Endodermal cell (in vitro differentiated cells): Measurements from ENCODE around the gene TBCK. TPM values are rescaled to one million over a fixed set of nuclear protein-coding genes. Genes with fewer than 3 reads are reported as not detected.

Source experiments
- DNase-seq: peaks from one replicate; pipeline ENCODE4 v3.0.0-alpha.2; 2017
- H3K27ac ChIP-seq: 2 replicates; pipeline ENCODE4 v1.5.1; 2013; ENCODE audit warnings: mild to moderate bottlenecking, low read depth, low read length, moderate library complexity
- H3K27me3 ChIP-seq: 2 replicates; pipeline ENCODE4 v1.6.1; 2013; ENCODE audit warnings: mild to moderate bottlenecking, low read length, moderate library complexity; ENCODE audit not compliant: insufficient read depth, control insufficient read depth, poor library complexity, severe bottlenecking
- H3K36me3 ChIP-seq: 2 replicates; pipeline ENCODE4 v1.7.0; 2013; ENCODE audit warnings: mild to moderate bottlenecking, low read length, moderate library complexity; ENCODE audit not compliant: control insufficient read depth, insufficient read depth
- H3K4me1 ChIP-seq: one replicate; pipeline ENCODE4 v1.7.0; 2013; ENCODE audit warnings: low read length; ENCODE audit not compliant: control insufficient read depth, insufficient read depth
- H3K4me3 ChIP-seq: 2 replicates; pipeline ENCODE4 v1.5.1; 2013; ENCODE audit warnings: mild to moderate bottlenecking, low read length, moderate library complexity
- H3K9ac ChIP-seq: 2 replicates; pipeline ENCODE4 v1.6.1; 2013; ENCODE audit warnings: mild to moderate bottlenecking, low read length, moderate library complexity; ENCODE audit not compliant: poor library complexity, severe bottlenecking; ENCODE audit errors: extremely low read depth
- H3K9me3 ChIP-seq: 2 replicates; pipeline ENCODE4 v1.6.1; 2013; ENCODE audit warnings: mild to moderate bottlenecking, low read length, moderate library complexity; ENCODE audit not compliant: control insufficient read depth
- H3K27ac Mint-ChIP-seq: 2 replicates; pipeline ENCODE4 v1.8.0; 2020; ENCODE audit warnings: mixed read lengths
- H3K27me3 Mint-ChIP-seq: 2 replicates; pipeline ENCODE4 v1.8.0; 2021; ENCODE audit warnings: mild to moderate bottlenecking, mixed read lengths; ENCODE audit not compliant: insufficient read depth
- H3K36me3 Mint-ChIP-seq: 2 replicates; pipeline ENCODE4 v1.8.0; 2020; ENCODE audit warnings: low read depth, mixed read lengths
- H3K4me1 Mint-ChIP-seq: 2 replicates; pipeline ENCODE4 v1.8.0; 2020; ENCODE audit warnings: mixed read lengths
- H3K4me3 Mint-ChIP-seq: 2 replicates; pipeline ENCODE4 v1.8.0; 2020; ENCODE audit warnings: mild to moderate bottlenecking, moderate library complexity, mixed read lengths
- H3K9me3 Mint-ChIP-seq: 2 replicates; pipeline ENCODE4 v1.8.0; 2020; ENCODE audit warnings: mild to moderate bottlenecking, mixed read lengths
- CTCF ChIP-seq: fragments of 200-600 bp; sonication (generic); conservative IDR thresholded peaks from 2 replicates; pipeline ENCODE4 v1.5.0; 2021; ENCODE audit warnings: antibody characterized with exemption, mild to moderate bottlenecking
- WGBS, 2 experiments: methylation state at CpG; one replicate each; pipeline versions ENCODE4 v1.1.5 to v1.1.7; 2013; ENCODE audit warnings: missing lambda C conversion rate in 2 of 2, mixed read lengths in 1 of 2; ENCODE audit not compliant: insufficient coverage in 1 of 2, insufficient read length in 1 of 2; 5-methylcytosine and 5-hydroxymethylcytosine counted together
- total RNA-seq, 2 donors: library from RNA; stranded (reverse); fragmentation: NEBNext Ultra II Directional in 1 of 2; extraction: Animal tissue kit (Norgen Biotek cat#: 25700) in 1 of 2; gene quantifications; 2 replicates in 1 of 2; 3 replicates in 1 of 2; pipeline ENCODE4 v1.2.1, GENCODE V29; 2021

TBCK gene
- total RNA-seq, 2 donors from 2014 or later = 48.3 to 52.9 TPM

GRCh38 chr4:106270736-106271135 lies 45.3 kb downstream of the TBCK start:
- H3K4me3 ChIP-seq = no peak overlapping the region
- H3K4me1 ChIP-seq = no peaks in the 10 kb centered on the region
- Mint-ChIP-seq H3K27me3 (no peaks in the 10 kb centered on the region), H3K36me3 (peaks cover 18% of the 10 kb centered on the region), H3K4me1 (peaks cover 2% of the 10 kb centered on the region), H3K9me3 (no peaks in the 10 kb centered on the region), H3K4me3 (no peak overlapping the region), H3K27ac (no peak overlapping the region)
- TF ChIP-seq CTCF = no peak
- H3K9me3 ChIP-seq = peaks cover 4% of the 10 kb centered on the region
- DNase-seq = no peak
- H3K9ac ChIP-seq = no peak overlapping the region
- no peaks in the 10 kb centered on the region for H3K27me3 ChIP-seq
- H3K27ac ChIP-seq = no peak overlapping the region
- peaks cover 11% of the 10 kb centered on the region for H3K36me3 ChIP-seq
- WGBS, 2 experiments = 83% methylated on average over 1 of the region's 1 CpG; no CpG with 5 or more reads in 1 of the 2 experiments

GRCh38 chr4:106269711-106270110 lies 46.3 kb downstream of the TBCK start:
- H3K4me1 Mint-ChIP-seq = peaks cover 2% of the 10 kb centered on the region
- no peaks in the 10 kb centered on the region for H3K9me3 Mint-ChIP-seq
- no peak for DNase-seq
- H3K36me3 Mint-ChIP-seq = peaks cover 16% of the 10 kb centered on the region
- TF ChIP-seq CTCF = no peak
- peaks cover 3% of the 10 kb centered on the region for H3K9me3 ChIP-seq
- H3K27me3 ChIP-seq = no peaks in the 10 kb centered on the region
- 90 to 100% methylated on average over 1 to 2 of the region's 2 CpGs for WGBS, 2 experiments
- no peaks in the 10 kb centered on the region for H3K4me1 ChIP-seq
- H3K4me3 ChIP-seq = no peak overlapping the region
- peaks cover 7% of the 10 kb centered on the region for H3K36me3 ChIP-seq
- no peak overlapping the region for H3K4me3 Mint-ChIP-seq
- H3K27ac Mint-ChIP-seq = peak overlapping the region; percentile 8
- no peaks in the 10 kb centered on the region for H3K27me3 Mint-ChIP-seq
- no peak overlapping the region for H3K9ac ChIP-seq
- no peak overlapping the region for H3K27ac ChIP-seq

GRCh38 chr4:106268786-106269185 lies 47.2 kb downstream of the TBCK start:
- peaks cover under 1% of the 10 kb centered on the region for H3K36me3 ChIP-seq
- H3K27ac ChIP-seq = no peak overlapping the region
- H3K9me3 ChIP-seq = no peaks in the 10 kb centered on the region
- Mint-ChIP-seq H3K27ac (no peak overlapping the region), H3K27me3 (no peaks in the 10 kb centered on the region), H3K36me3 (peaks cover 7% of the 10 kb centered on the region), H3K4me3 (no peak overlapping the region), H3K4me1 (peaks cover 5% of the 10 kb centered on the region), H3K9me3 (no peaks in the 10 kb centered on the region)
- no peak for TF ChIP-seq CTCF
- no peak overlapping the region for H3K4me3 ChIP-seq
- no peaks in the 10 kb centered on the region for H3K27me3 ChIP-seq
- H3K9ac ChIP-seq = no peak overlapping the region
- H3K4me1 ChIP-seq = no peaks in the 10 kb centered on the region
- DNase-seq = no peak
